HG02798 (cell line): ENCODE measurements around the gene TOP1.
A peak's percentile ranks its signal among the peaks of the same experiment; 100 is the strongest.

ENCODE experiments used
- ATAC-seq: cut with Tn5 transposase; IDR thresholded peaks from one replicate; pipeline ENCODE4 v1.9.1; 2021; ENCODE audit warnings: mild to moderate bottlenecking; ENCODE audit not compliant: unreplicated experiment, poor library complexity

TOP1 gene

GRCh38 chr20:41028359-41029149 lies at the start of gene TOP1:
Gene TOP1, plus strand, starts transcription at chr20:41028822. Its CDS starts 246 bp downstream, at chr20:41029068.
- ATAC-seq: peak; percentile 96

- no peak for ATAC-seq
These were observed 49.4 kb upstream of the TOP1 start for GRCh38 chr20:40979247-40979646.

GRCh38 chr20:40980106-40980827 lies 48.4 kb upstream of the TOP1 start:
- peak; percentile 71 for ATAC-seq

GRCh38 chr20:40980828-40981310 lies 47.8 kb upstream of the TOP1 start:
- no peak for ATAC-seq

- ATAC-seq: no peak
These were observed 46.0 kb upstream of the TOP1 start for GRCh38 chr20:40982415-40983145.

DNA sequence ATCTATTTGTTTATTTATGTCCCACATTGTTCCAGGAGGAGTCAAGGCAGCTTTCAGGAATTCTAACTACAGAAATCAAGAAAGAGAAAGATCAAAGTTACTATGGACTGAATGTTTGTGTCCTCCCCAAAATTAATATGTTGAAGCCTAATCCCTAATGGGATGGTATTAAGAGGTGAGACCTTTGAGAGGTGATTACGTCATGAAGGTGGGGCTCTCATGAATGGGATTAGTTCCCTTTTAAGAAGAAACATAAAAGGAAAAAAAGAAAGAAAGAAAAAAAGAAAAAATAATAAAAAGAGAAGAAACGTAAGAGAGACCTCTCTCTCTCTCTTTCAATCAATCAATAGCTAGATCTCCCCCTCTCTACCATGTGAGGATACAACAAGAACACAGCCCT lies 44.7 kb upstream of the TOP1 start:
- no peak for ATAC-seq

GRCh38 chr20:40984496-40984895 lies 44.1 kb upstream of the TOP1 start:
- ATAC-seq: no peak

DNA sequence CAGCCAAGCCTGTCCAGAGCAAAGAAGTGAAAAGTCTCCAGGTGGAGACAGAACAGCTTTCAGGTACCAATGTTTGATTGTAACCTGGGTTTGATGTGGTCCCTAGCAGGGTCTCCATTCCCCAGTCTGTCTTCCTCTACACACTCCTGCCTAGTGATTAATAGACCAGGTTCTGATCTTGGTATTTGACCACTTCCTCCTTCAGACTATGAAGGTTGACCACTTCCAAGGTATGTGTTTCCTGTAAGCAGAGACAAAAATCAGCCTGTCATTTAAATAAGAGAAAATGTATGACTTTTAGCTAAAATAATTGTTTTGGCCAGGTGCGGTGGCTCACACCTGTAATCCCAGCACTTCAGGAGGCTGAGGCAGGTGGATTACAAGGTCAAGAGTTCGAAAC lies 41.8 kb upstream of the TOP1 start:
- ATAC-seq: no peak

DNA sequence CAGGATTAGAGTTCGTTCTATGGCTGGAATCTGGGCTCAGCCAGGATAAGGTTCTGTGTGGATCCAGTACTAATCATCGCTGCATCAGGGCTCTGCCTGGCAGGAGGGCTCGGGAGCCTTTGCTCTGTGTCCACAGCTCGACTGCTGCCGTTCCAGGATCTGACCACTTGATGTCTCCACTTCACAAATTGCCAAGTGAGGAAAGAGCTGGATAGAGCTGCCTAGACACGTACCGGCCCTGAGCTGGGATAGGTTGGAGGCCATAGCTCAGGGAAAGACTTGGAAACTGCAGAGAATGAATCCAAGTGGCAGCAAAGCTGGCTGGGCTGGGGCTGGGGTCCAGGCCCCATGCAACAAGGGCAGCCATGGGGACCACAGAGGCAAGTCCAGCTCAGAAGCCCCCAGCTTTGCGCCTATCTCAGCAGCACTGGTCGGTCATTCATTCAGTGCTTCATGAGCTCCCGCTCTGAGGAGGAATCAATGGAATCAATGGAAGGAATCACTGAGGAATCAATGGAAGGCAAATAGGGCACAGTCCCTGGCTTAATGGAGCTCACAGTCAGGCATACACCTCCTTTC lies 38.0 kb upstream of the TOP1 start:
- peak; percentile 59 for ATAC-seq

- peak; percentile 94 for ATAC-seq
These were observed 37.3 kb upstream of the TOP1 start for GRCh38 chr20:40991181-40991889.

- no peak for ATAC-seq
These were observed 36.1 kb upstream of the TOP1 start for GRCh38 chr20:40992349-40993113.

DNA sequence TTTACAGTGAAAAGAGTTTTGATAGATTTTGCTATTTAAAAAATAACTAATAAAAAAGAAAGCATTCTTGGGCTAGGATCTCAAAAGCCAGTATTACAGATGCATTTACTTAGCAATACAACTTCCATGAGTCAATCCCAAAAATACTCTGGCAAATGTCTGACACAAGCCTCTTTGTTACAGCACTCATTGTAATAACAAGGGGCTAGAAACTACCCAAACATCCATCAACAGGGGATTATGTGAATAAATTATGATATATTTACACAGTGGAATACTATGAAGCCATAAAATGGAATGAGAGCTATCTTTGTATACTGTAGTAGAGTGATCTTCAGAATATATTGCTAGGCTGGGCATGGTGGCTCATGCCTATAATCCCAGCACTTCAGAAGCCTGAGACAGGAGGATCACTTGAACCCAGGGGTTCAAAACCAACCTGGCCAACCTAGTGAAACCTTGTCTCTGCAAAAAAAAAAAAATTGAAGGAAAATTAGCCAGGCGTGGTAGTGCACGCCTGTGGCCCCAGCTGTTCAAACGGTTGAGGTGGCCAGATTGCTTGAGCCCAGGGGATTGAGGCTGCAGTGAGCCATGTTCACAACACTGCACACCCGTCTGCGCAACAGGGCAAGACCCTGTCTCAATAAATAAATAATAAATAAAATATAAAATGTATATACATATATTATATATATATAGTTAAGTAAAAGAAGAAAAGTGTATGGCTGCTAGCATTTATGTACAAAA lies 34.7 kb upstream of the TOP1 start:
- ATAC-seq: no peak

DNA sequence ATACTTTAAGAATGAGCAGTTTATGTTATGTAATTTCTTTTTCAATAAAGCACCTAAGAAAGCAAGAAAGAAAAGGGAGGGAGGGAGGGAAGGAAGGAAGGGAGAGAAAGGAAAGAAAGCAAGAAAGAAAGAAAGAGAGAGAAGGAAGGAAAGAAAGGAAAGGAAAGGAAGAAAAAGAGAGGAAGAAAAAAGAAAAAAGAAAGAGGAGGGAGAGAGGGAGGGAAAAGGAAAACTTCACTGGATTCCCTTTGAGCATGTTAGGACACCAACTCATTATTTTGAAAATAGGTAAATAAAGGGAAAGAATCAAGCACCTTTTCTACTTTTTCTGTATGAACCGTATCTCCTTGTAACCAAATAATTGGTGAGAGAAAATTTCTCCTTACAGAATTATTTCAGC lies 32.3 kb upstream of the TOP1 start:
- ATAC-seq: no peak

GRCh38 chr20:40997116-40997515 lies 31.5 kb upstream of the TOP1 start:
- ATAC-seq: no peak

- no peak for ATAC-seq
These were observed 28.8 kb upstream of the TOP1 start for GRCh38 chr20:40999841-41000240.

DNA sequence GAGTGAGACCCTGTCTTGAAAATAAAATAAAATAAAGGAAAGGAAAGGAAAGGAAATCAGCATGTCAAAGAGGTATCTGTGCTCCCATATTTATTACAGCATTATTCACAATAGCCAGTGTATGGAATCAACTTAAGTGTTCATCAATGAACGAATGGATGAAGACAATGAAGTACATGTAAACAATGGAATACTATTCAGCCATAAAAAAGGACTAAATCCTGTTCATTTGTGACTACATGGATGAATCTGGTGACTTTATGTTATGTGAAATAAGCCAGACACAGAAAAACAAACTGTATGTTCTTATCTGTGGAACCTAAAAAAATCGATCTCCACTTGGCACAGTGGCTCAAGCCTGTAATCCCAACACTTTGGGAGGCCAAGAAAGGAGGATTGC lies 28.0 kb upstream of the TOP1 start:
- no peak for ATAC-seq

- no peak for ATAC-seq
These were observed 27.1 kb upstream of the TOP1 start for GRCh38 chr20:41001497-41001896.

GRCh38 chr20:41002842-41003142 lies 25.8 kb upstream of the TOP1 start:
- no peak for ATAC-seq
